Stimulated activated CD4-positive, alpha-beta T cell treated with anti-CD3 and anti-CD28 coated beads, Interleukin-1b, Interleukin-23, amount 100 ng/mL, for 4 hours (primary cell): ENCODE data around the gene KCNH5.

Experiments
- DNase-seq, 2 donors: peaks; one replicate each; pipeline ENCODE4 v3.0.0-alpha.2; 2020; ENCODE audit warnings: low read depth in 2 of 2

The KCNH5 gene

GRCh38 chr14:62673014-62673755, 372.1 kb downstream of the KCNH5 start:
- DNase-seq = no peak

- DNase-seq = no peak
Measured at GRCh38 chr14:62670526-62670925, 374.7 kb downstream of the KCNH5 start.

DNA sequence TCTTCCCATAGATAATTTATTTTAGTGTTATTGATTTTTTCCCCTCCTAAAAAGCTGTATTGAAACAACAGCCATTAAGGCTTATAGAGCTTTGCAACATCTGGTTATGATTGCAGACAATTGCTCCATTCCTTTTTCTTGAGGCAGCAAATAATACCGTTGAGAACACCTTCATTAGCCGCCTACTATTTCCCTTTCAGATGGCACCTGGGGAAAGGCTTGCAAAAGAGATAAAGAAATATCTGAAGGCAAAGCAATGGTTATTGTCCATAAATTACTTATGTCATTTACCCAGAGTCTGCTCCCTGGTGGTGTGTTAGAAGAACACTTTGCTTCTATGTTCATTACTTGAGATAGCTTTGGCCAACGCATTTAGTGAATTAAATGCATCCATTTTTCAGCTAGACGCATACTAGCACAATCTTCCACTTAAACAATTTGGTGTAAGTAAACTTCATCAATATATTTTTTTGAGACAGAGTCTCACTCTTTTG, 377.8 kb downstream of the KCNH5 start:
- no peak for DNase-seq

GRCh38 chr14:62665286-62665685, 380.0 kb downstream of the KCNH5 start:
- DNase-seq = no peak

GRCh38 chr14:62663456-62663821, 381.8 kb downstream of the KCNH5 start:
- no peak for DNase-seq

DNA sequence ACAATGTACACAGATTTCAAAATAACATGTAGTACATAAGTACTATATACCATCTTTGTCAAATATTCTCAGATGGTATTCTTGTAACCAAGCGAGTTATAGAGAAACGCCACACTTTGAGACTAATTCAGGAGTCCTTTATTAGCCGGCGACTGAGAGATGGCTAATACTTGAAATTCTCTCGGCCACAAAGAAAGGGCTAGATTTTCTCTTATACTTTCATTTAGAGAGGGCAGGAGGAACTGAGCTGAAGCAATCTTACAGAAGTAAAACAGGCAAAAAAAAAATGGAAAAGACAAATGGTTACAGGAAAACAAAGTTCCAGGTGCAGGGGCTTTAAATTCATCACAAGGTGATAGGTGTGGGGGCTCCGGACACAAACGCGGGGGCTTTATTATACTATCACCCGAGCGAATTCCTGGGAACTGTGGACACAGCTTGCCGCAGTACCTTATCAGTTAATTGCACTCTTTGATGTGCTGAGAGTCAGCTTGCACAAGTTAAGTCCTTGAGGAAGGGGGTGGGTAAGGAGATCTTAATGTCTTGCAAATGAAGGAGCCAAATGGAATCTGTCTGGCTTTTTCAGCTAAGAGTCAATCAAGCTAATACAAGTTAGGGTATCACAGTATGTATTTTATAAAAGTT, 382.3 kb downstream of the KCNH5 start:
- DNase-seq = no peak

- DNase-seq = no peak
Measured at GRCh38 chr14:62661818-62662217, 383.4 kb downstream of the KCNH5 start.

DNA sequence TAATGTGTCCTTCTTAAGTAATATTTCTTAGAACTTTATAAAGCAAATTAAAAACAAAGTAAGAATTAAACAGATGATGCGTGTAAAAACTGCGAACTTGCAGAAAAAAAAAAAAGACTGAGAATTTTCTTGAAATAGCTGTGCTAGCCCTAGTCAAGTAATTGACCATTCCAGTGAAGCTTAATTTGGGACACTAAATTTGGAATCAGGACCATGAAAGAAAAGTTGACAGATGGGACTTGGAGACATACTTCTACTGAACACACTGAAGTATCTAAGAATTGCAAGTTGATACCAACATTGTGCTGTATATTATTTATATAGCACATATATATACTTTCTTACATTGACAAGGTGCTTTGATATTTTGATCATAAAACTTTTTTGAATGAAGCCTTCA, 386.6 kb downstream of the KCNH5 start:
- DNase-seq = no peak

DNA sequence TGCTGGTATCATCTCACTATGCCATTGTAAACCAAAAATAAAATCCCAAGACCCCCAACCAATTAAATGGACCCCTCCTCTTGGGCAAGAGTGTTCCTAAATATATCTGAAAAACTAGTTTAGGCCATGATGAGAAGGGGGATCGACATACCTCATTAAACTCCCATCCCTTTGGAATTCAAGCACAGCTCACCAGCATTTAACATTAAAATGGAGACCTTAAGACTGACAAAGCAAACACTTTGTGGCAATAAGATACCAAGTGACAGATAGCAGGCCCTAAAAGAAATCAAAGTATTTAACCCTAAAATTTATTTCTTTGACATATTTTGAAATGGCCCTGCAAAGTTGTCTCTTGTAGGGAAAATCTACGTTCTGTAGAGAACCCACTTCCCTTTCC, 387.9 kb downstream of the KCNH5 start:
- no peak for DNase-seq

GRCh38 chr14:62655166-62655565, 390.1 kb downstream of the KCNH5 start:
- no peak for DNase-seq

- DNase-seq = no peak
Measured at GRCh38 chr14:62654641-62655040, 390.6 kb downstream of the KCNH5 start.
